HG03575 (cell line): Measurements from ENCODE around the gene POU2AF2.
"Not testable (repeated sequence)": the region's sequence is repeated elsewhere in the genome, so short reads cannot be mapped to it uniquely, and the experiment has no call there.

ENCODE experiments used
- ATAC-seq: cut with Tn5 transposase; IDR thresholded peaks from one replicate; pipeline ENCODE4 v1.9.1; 2021; ENCODE audit not compliant: unreplicated experiment, insufficient number of reproducible peaks, low FRiP score; ENCODE audit errors: extremely low read depth

POU2AF2 gene

DNA sequence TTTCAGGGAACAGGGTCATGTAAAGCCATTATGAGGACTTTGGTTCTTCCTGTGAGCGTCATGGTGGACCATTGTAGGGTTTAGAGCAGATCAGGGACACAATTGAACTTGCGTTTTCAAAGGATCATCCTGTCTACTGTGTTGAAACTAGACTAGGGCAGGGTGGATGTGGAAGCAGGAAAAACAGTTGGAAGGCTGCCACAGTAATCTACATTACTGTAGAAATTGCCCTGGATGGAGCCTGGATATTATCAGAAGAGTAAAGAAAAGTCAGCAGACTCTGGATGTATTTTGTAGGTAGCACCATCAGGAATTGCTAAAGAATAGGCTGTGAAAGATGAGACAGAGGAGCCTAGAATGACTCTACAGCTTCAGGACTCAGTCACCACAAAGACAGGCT is 5.4 kb downstream of the POU2AF2 start:
- no peak for ATAC-seq

DNA sequence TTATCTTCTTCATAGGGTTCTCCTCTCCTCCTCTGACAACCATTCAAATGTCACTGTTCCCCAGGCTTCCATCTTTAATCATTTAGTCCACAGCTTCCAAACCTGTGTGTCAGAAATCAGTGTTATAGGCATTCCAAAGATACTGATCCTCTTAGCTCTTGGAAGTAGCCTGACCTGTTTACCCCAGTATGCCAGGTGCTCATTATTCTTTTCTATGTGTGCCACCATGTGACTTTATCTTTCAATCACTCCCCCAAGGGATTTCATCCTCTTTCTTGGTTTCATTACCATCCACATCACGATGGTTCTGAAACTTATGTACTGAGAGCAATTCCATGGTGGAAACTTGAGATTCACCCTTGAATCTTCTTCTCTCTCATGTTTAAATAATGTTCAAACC is 7.6 kb downstream of the POU2AF2 start:
- no peak for ATAC-seq

DNA sequence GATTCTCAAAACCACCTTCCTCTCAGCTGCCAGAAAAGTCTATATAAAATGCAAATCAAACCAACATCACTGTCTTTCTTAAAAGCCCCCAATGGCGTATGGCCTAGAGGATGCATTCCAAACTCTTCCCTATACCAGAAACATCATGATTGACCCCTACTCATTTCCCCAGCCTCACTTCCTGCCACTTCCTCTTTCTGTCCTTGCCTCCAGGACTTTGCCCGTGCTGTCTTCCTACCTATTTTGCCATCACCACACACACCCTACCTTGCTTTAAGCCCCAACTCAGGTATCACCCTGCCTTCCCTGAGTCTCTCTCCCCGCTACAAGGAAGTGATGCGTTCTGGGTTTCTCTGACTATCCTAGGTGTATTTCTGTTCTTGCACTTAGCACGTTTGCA is 8.1 kb downstream of the POU2AF2 start:
- no peak for ATAC-seq

DNA sequence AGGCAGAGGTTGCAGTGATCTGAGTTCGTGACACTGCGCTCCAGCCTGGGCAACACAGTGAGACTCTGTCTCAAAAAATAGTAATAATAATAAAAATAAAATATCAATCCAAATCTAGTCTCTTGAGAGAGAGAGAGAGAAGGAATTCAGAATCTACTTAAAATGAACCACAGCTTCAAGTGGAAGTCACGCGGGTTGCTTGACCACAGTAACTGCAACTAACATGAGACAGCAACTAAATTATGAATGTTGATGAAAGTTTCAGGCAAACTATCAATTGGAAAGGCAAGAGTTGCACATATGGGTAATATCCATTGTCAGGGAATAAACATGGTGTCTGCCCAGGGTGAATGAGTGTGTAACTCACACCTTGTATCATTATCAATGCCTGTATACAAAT is 12.5 kb downstream of the POU2AF2 start:
- no peak for ATAC-seq

DNA sequence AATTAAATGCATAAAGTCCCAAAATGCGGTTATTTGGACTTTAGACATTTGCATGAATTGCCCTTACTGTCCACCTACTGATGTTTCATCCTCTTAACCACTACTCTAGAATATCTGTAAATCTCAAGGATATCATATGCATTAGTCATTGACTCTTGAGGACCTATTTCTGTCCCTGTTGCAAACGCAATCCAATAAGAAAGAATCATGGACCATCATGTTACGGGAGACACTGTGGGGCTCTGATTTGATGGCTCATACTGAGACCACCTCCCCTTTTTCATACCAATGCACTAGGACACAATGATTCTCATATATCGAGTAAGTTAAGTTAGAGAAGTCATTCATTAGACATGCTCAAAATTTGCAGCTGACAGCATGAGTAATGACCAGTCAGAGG is 14.4 kb downstream of the POU2AF2 start:
- ATAC-seq: no peak

DNA sequence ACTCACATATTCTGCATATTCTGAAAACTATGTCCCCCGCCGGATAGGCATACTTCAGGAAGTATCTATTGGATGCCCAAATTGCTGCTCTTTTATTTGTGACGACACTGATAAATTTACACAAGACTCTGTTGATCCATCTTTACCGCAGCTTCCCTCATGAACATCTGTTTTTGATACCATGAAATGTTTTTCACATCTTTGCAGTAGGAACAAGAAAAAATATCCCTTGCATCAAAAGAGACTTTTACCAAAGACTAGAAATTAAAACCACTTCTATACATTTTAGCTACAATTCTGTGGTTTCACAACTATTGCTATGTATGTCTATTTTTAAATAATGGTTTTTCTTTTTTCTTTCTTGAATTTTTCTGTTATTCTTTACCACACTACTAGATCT is 15.3 kb downstream of the POU2AF2 start:
- no peak for ATAC-seq

DNA sequence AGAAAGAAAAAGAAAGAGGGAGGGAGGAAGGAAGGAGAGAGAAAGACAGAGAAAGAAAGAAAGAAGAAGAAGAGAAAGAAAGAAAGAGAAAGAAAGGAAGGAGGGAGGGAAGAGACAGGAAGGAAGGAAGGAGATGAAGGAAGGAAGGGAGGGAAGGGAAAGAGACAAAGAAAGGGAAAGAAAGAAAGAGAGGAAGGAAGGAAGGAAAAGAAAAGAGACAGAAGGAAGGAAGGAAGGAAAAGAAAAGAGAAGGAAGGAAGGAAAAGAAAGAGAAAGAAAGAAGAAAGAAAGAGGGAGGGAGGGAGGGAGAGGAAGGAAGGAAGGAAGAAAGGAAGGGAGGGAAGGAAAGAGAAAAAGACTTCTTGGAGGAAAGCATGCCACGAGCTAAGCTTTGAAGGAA is 19.1 kb downstream of the POU2AF2 start:
- ATAC-seq: no peak

DNA sequence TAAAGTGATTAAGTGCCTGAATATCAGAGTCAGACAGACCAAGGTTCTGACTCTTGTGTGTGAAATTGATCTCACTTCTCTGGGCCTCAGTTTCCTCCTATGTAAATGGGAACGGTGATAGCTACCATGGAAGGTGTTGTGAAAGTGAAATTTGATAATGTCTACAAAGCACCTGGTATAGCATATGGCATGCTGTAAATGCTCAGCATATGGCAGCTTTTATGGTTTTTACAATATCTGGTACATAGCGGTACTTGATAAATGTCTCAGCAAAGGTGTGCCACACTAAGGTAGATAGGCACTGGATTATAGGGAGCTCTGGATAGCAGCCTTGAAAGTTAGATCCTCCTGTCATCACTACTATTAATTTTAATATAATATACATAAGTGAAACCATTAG is 19.9 kb downstream of the POU2AF2 start:
- no peak for ATAC-seq

DNA sequence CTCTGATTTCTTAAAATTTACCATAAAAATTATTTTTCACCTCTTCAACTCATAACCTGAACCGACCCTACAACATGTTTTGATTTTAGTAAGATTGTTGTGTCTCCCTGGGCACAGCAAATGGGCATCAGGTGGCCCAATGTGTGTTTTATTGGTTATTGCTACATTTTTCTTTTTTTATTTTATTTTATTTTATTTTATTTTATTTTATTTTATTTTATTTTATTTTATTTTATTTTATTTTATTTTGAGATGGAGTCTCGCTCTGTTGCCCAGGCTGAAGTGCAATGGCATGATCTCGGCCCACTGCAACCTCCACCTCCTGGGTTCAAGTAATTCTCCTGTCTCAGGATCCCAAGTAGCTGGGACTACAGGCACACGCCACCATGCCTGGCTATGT is 22.8 kb downstream of the POU2AF2 start:
- not testable (repeated sequence) for ATAC-seq

DNA sequence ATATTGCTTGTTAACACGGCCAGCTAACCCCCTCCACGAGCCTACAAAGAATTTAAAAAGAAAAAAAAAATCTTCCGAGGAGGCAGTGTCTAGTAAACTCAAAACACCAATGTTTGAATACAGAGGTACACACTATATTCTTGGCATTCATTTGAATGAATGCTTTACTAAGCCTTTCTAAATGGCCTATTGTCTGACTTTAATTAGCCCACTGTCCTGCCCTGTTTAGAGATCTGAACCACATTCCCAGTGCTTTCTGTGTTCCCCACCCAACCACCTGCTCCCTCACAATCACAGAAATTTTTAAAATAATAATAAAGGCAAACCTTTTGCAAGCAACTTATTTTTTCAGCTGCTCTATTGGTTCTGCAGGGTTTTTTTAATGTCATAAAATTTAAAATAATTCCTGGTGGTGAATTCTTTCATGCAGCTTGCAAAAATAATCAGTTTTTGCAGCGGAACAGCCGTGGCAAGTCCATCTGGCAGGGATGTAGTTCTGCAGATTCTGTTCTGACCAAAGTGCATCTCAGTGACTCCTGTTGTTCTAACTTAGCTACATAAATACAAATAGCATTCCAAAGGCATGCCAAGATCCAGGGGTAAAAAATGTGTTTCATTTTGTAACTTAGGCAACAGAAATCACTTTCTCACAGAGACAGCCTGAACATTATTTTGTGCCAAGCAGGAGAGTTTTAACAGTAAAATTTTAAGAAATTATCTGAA is 23.8 kb downstream of the POU2AF2 start:
- no peak for ATAC-seq

DNA sequence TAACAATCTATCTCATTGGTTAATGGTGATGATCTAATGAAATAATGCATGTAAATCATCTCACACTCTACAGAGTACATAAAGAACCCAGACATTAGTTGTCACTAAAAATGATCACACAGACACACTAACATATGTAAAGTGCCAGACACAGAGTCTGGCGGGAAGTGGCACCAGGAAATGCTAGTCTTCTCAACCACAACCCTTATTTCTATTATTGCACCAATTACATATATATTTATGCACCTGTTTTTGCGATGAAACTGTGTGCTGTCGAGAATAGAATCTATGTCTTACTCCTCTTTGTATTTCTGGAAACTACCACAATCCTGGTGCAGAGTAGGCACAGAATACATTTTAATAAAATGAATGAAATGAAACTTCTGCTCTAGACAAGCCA is 26.9 kb downstream of the POU2AF2 start:
- no peak for ATAC-seq

DNA sequence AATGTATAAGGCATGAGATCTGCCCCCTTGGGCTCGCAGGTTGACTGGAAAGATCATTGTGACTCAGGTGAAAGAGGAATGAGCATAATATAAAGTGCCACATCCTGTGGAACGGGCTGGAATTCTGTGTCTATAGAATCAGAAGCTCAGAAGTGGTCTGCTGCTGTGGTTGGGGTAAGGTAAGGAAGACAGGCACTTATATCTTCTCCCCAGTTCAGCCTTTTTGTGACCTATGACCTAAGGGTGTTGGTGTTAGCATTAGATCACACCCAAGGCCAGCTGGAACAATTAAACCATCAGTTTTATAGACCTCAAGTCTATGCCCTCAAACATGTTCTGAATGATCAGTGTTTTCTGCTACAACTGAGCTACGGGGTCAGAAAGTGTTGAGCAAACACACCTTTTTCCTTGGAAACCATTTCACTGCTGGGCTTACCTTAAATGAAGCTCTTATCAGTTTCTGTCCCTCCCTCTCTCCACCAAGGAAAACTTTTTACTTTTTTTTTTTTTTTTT is 37.1 kb downstream of the POU2AF2 start:
- ATAC-seq: no peak

DNA sequence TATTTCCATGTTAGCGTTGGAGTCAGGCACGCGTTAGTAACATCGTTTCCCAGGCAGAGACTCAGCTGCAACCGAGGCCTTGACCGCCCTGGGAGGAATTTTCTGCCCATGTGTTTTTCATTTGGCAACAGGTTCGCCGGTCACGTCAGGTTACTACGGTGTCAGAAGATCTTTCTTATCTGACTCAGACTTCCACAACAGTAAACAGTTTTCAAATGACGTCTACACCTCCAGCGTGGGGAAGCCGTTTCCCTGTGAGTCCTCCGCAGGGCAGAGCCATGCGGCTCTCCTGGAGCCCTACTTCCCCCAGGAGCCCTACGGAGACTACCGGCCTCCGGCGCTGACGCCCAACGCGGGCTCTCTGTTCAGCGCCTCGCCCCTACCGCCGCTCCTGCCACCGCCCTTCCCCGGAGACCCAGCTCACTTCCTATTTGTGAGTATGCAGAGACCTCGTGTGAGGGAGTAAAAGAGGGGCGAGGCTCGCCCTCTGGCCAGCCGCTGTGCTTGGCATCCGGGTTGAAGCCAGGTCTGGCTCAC is 38.5 kb downstream of the POU2AF2 start:
- ATAC-seq: no peak

DNA sequence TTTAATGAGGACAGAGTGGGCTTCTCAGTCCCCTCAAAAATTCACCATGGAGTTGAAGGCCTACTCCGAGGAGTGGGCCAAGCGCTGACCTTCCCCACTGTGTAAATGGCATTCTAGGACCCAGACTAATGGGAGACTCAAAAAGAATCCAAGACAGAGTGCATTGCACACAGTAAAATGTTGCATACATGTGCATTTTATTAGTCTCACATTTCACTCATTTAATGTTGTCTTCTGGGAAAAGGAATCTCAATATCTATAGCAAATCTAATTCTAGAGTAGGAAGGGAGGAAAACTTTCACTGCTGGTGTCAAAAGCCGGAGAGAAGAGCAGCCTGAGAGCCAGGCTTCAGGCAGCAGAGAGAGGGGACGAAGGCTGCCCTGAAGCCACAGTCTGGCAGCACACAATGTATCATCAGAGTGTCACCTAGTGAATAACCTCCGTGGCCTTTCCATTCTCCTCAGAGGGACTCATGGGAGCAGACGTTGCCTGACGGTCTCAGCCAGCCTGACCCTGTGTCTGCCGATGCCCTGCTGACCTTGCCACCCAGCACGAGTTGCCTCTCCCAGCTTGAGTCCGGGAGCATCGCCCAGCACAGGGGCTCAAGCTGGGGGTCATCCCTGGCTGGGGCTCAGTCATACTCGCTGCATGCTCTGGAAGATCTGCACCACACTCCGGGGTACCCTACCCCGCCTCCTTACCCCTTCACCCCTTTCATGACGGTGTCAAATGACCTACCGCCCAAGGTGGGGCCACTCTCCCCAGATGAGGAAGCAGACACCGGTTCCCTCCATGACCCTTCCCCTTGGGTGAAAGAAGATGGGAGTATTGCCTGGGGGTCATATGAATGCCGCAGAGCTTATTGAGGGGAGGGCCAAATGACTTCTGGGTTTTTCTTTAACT is 39.9 kb downstream of the POU2AF2 start:
- ATAC-seq: no peak

DNA sequence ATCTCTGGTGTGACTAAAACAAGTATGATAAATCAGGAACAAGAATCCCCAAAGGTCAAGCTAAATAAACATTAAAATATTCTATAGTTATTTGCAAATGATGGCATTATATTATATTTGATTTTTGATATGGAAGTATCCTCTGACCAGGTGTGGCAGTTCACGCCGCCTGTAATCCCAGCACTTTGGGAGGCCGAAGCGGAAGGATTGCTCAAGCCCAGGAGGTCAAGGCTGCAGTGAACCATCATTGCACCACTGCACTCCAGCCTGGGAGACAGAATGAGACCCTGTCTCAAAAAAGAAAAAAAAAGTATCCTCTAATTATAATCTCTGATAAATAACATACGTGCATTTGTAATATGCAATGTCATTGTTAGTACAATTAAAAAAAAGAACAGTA is 46.2 kb downstream of the POU2AF2 start:
- no peak for ATAC-seq

DNA sequence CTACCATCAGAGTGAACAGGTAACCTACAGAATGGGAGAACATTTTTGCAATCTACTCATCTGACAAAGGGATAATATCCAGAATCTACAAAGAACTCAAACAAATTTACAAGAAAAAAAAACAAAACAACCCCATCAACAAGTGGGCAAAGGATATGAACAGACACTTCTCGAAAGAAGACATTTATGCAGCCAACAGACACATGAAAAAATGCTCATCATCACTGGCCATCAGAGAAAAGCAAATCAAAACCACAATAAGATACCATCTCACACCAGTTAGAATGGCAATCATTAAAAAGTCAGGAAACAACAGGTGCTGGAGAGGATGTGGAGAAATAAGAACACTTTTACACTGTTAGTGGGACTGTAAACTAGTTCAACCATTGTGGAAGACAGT is 46.9 kb downstream of the POU2AF2 start:
- ATAC-seq: not testable (repeated sequence)

DNA sequence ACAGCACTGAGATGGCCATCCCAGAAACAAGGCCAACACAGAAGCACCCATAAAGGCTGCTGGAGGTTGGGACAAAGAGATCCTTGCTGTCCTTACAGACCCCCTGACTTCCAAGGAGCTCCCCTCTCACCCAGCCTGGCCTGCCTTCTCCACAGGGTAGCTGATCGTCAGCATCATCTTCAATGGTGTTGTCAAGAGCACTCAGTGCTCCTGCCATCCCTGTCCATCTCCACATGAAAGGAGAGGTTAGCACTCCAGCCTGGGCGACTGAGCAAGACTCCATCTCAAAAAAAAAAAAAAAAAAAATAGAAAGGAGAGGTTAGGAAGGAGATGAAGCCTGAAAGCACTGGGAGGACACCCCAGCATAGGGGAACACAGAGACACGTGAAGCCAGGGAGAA is 50.7 kb downstream of the POU2AF2 start:
- ATAC-seq: no peak

DNA sequence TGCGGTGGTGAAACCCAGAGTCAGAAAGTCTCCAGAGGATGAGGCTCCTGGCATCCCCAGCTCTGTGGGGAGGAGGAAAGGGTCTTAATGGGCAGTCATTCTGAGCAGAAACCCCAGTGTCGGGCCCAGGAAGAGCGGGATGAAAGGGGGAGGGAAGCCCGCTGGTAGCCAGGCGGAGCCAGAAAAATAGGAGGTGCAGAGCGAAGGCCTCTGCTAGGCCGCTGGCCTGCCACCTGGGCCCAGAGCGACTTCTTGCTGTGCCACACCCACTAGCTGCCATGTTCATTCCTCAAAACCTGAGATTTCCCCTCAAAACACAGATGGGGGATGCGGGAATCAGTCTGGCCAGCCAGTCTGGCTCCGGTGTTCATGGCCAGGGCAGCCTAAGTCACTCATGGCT is 52.2 kb downstream of the POU2AF2 start:
- ATAC-seq: no peak

DNA sequence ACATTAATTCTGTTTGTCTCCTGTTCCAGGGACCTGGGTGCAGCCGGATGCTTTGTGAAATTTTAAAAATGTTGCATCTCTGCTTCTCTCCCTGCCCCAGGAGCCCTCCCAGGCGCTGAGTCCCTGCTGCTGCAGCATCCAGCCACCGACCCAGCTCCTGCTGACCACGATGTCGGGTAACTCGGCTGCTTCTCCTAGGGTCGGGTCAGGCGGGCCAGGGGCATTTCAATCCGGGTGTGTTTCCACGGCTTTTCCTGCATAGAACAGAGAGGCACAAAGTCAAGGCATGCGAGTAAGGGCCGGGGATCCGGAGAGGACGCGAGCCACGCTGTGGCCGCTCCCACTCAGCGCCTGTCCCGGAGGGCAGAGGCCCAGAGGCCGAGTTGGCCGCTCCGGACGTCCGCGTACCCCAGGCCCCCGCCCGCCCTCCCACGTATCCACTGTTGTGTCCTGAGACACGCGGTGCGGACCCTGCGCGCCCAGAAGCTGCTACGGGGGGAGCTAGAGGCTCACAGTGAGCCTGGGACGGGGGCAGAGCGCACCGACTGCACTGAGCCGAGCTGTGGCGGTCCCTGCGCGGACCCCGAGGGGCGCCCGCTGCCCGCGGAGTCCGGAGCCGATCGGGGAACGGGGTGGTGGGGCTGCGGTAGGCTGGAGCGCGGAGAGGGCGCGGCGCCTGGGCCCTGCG is 53.0 kb downstream of the POU2AF2 start, which contains the start of gene POU2AF3:
Gene POU2AF3 (plus strand): TSS at position 134 of the 688 bp plus-strand sequence. CDS start 36 bp downstream, at position 170.
- ATAC-seq: no peak
